ENCODE data around the gene LPCAT1.
A peak's percentile ranks its signal among the peaks of the same experiment; 100 is the strongest.

Gene LPCAT1

DNA sequence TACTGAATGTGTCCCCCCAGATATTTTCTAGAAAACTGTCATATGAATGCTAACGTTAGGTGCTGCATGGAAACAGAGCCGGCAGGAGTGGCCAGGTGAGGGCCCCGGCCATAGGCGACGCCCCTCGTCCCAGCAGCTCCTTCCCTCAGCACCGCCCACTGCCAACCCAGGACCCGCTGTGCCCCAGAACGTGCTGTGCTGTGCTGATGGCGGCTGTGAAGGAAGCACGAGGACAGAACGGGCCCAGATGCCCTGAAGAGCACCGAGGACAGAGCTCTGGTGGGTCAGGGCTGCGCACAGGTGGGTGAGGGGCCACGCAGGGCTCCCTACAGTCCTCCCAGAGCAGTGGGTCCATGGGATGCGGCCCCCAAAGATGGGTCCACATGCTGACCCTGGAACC is 30.3 kb downstream of the LPCAT1 start:
- DNase-seq: no peak

DNA sequence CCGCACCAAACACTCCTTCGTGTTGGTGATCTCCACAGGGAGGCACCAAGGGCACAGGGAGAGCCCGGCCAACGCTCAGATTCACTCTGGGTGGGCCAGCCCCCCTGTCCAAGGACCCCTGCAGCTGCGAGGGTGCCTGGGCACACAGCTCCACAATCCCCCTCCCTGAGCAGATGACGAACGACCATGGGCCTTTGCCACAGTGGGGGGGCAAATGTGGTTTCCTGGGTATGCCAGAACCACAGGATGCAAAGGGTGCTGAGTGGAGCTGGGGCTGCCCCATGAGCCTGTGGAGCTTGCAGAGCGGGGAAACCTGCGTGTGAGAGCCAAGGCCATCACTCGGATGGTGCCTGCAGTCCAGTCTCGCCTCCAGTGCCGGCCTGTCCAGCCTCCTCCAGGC is 31.0 kb downstream of the LPCAT1 start:
- DNase-seq: no peak

DNA sequence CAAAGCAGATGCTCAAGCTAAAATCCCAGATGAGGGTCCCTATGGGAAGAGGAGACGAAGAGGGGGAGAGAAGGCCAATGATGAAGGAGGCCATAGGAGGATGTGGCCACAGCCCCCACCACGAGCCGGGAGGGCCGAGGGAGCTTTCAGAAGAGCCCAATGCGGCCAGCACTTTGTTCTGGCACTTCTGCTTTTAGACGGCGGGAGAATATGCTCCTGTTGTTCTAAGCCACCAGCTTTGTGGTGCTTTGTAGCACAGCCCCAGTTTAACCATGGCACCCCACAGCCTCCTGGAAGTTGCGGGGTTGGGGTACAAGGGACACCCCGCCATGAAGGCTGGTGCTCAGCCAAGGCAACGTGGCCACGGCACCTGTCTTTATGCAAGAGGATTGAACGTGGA is 33.4 kb downstream of the LPCAT1 start:
- no peak for DNase-seq

DNA sequence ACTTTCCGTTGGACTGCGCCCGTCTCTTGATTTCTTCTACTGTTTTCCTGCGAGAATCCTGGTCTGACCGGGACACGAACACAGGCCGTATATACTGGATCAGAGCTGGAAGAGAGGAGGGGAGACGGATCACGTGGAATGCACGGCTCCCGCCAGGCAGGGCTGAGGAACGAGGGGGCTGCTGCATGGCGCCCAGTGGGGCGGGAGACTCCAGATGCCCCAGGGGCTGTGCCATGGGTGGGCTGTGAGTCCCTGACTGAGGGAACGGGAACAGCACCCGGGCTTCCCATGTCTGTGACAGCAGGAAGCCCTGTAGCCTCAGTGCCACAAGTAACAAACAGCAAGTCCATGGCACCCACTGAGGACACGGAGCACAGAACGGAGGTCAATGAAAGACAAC is 34.0 kb downstream of the LPCAT1 start:
- no peak for DNase-seq

- peak; percentile 72 for DNase-seq
Measured at GRCh38 chr5:1488882-1489680, 34.7 kb downstream of the LPCAT1 start.

DNA sequence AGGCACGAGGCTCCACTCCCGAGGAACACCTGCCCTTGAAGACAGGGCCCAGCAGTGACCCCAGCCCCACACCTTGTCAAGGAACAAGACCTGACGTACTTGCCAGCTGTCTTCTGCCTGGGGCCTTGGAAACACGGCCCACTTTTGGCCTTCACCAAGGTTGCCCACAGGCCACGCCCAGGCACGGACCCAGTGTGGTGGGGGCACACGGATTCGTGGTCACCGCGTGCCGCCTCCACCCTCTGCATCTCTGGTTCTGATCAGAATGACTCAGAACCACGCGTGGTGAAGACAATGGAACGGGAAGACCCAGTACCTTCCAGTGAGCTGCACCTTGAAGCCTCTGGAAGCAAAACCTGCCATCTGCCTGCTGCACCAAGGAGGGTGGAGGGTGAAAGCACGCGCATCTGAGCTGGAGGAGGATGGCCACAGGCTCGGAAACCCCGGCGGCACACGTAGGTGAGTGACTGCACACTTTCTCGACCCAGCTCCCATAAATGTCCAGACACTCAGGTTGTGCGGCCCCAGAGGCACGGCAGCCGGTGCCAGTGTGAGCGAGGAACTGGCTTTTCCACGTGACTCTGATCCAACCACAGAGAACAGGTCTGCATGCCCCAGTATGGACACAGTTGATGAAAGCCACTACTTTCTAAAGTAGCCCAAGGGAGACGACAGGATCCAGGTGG is 36.5 kb downstream of the LPCAT1 start:
- DNase-seq: no peak

DNA sequence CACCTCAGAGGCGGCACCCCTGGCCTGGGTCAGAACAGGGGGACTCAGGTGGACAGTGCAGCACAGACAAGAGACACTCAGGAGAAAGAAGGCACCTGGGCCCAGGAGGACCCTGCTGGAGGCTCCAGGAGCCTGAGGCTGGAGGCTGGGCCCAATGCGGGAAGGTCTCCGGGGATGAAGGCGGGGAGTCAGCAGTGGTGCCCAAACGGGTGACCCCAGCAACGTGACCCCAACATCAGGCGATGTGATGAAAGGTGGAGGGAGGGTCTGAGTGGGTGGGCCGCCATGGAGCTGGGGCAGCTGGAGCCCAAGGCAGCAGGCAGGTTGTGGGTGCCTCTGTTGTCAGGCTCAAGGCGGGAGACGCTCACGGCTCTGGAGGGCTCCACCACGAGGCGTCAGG is 37.5 kb downstream of the LPCAT1 start:
- no peak for DNase-seq

- no peak for DNase-seq
Measured at GRCh38 chr5:1485579-1486118, 38.1 kb downstream of the LPCAT1 start.

- DNase-seq: no peak
Measured at GRCh38 chr5:1484730-1485578, 38.8 kb downstream of the LPCAT1 start.

DNA sequence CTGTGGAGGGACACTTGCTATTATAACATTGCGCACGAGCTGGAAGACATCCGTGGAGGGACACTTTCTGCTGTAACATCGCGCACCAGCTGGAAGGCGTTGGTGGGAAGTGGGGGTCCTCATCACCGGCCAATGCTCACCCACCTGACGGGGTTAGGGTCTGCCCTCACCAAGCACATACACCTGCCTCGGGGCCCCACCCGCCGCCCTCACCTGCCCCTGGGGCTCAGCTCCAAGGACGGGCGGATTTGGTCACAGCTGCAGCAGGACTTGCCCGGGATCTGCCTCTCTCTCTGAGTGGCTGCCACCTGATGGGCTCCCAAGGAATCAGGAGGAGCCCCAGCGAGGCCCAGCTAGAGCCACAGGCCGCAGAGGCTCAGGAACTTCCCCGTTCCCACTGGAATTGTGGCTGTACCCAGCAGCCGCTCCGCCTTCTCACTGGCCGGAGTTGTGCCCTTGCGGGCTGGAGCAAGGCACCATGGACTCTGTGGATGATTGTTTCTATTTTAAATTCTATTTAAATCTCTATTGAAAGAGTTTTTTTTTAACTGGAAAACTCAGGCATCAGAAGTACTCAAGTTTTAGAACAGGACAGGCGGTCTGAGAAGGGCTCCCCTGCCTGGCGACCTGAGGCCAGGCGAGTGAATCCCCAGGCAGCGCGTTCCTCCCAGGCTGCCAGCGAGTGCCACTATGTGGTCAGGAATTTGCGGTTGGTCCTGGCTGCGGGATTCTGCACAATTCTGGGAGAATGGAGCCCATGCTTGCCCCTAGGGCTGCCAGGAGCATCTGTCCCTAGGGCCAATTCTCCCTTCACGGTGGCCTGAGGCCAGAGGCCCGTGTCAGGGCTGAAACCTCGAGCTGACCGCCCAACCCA is 39.7 kb downstream of the LPCAT1 start:
- no peak for DNase-seq

DNA sequence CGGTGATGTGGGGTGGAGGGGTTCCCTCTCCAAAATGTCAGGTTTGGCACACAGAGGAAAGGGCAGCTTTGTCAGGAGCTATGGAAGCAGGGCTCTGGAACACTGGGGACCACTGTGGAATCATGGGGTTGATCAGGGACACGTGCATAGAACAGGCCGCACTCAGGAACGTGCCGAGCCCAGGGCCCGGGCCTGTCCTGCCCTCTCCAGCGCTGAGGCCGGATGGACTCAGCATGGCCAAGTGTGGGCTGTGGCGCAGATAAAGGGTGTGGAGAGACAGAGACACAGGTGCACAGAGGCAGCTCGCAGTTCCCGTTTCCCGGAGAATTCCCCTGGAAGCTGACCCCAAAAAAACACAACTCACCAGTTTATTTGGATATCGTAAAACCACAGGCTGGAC is 40.7 kb downstream of the LPCAT1 start:
- no peak for DNase-seq

GRCh38 chr5:1481959-1482331 is 41.8 kb downstream of the LPCAT1 start:
- DNase-seq: no peak

GRCh38 chr5:1481266-1481958 is 42.3 kb downstream of the LPCAT1 start:
- DNase-seq: no peak

DNA sequence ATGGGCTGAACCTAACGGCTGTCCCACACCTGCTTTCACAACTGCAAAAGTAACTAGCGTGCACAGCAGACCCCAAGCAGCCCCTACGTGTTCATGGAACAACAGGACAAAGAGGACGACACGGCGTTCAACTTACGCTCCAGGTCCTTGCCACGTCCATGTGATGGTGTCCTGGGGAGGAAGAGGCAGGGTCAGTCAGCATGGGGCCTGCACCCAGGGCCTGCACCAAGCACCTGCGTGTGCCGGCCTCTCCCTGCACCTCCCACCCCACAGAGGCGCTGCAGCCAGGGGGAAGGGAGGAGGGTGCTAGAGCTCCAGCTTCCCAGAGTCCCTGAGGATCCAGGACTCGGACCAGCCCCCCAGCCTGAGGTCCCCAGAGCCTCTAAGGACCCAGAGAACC is 43.0 kb downstream of the LPCAT1 start:
- DNase-seq: no peak

- no peak for DNase-seq
Measured at GRCh38 chr5:1480217-1480616, 43.5 kb downstream of the LPCAT1 start.

DNA sequence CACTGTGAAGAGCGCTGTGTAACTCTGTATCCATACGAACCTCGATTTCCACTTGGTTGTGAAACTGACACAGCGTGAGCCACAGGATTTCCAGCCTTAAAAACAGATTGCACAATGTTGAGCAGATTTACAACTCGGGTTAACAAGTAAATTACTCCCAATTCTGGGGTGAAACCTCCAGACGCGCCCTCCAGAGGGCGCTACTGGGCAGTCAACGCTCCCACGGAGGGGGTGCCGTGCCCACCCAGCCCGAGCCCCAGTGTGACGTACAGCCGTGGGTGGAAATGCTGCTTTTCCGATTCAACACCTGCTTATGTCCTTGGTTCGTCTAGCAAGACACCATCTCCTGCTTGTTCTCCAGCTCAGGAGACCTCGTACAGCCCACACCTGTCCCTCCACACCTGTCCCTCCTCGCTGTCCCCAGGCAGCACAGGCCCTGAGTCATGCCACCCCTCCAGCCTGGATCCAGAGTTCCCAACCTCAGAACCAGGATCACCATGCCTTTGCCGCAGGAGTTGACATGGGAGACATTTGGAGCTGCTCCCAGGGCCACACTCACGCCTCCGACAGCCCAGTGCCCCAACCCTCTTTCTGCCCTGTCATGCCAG is 44.1 kb downstream of the LPCAT1 start:
- peak; percentile 77 for DNase-seq

- no peak for DNase-seq
Measured at GRCh38 chr5:1479066-1479465, 44.7 kb downstream of the LPCAT1 start.

- no peak for DNase-seq
Measured at GRCh38 chr5:1478271-1479035, 45.3 kb downstream of the LPCAT1 start.

GRCh38 chr5:1477341-1477740 is 46.4 kb downstream of the LPCAT1 start:
- no peak for DNase-seq

GRCh38 chr5:1476967-1477310 is 46.8 kb downstream of the LPCAT1 start:
- no peak for DNase-seq

Data from activated effector memory CD4-positive, alpha-beta T cell treated with anti-CD3 and anti-CD28 coated beads, Interleukin-2, amount 50 U/mL, for 16 hours (primary cell).